UCSD-AML1 (cell line): ENCODE results near the gene PLCB3.
A peak's percentile ranks its signal among the peaks of the same experiment; 100 is the strongest.
"Not testable (repeated sequence)": the region's sequence is repeated elsewhere in the genome, so short reads cannot be mapped to it uniquely, and the experiment has no call there.

ENCODE experiments used
- DNase-seq: peaks from one replicate; lab custom pipeline; 2025; ENCODE audit not compliant: unreplicated experiment; lab: John Stamatoyannopoulos, UW

The PLCB3 gene

GRCh38 chr11:64303109-64304031 lies 52.0 kb downstream of the PLCB3 start:
- DNase-seq: no peak

DNA sequence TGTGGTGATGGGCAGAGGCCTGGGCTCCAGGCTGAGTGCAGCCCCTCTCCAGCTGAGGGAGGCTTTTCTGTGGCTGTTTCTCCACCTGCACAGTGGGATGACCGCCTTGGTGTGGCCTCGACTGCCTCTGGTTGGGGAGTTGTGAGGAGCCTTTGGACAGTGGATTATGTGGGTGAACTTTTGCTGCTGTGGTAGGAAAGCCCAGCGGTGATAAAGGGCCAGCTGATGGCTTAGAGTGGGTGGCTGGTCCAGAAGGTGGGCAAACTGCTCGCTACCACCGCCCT lies 52.6 kb downstream of the PLCB3 start:
- DNase-seq: no peak

GRCh38 chr11:64304316-64305072 lies 53.2 kb downstream of the PLCB3 start:
- peak; percentile 93 for DNase-seq

GRCh38 chr11:64305075-64305690 lies 53.9 kb downstream of the PLCB3 start, which contains the start of gene ESRRA:
TSS of gene ESRRA (plus strand) at chr11:64305524. CDS start at chr11:64307180, 1,656 bp downstream.
- DNase-seq: peak; percentile 100

GRCh38 chr11:64305691-64306562 lies 54.6 kb downstream of the PLCB3 start:
- DNase-seq: peak; percentile 83

DNA sequence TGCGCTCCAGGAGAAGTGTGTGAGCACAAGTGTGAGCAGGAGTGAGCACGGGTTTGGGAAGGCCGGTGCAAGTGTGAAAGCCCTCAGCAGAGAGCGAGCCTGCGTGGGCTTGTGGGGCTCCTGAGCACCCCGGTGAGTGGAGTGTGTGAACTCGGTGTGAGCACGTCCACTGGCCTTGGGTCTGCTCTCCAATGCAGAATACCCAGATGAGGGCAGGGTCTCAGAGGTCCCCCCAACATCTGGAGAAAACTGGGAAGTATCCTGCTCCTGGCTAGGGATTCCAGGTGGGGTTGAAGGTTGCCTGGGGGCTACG lies 55.2 kb downstream of the PLCB3 start:
- no peak for DNase-seq

DNA sequence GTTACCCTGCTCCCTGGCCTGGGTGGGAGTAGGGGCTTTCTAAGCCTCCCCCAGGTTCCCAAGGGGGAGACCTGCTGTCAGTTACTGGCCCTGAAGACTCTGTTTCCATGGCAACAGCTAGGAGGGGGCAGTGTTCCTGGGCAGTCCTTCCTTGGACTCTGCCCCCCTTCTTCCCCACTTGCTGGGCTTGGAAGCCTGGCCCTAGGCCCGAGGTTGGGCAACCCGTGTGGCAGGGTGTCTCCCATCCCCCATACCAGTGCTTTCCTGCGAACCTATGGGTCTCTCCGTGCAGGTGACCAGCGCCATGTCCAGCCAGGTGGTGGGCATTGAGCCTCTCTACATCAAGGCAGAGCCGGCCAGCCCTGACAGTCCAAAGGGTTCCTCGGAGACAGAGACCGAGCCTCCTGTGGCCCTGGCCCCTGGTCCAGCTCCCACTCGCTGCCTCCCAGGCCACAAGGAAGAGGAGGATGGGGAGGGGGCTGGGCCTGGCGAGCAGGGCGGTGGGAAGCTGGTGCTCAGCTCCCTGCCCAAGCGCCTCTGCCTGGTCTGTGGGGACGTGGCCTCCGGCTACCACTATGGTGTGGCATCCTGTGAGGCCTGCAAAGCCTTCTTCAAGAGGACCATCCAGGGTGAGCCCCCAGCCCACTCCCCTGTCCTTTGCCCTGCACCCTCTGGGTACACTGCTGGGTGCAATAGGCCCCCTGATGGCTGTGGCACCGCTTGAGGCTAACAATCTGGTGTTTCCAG lies 55.7 kb downstream of the PLCB3 start:
- DNase-seq: no peak

DNA sequence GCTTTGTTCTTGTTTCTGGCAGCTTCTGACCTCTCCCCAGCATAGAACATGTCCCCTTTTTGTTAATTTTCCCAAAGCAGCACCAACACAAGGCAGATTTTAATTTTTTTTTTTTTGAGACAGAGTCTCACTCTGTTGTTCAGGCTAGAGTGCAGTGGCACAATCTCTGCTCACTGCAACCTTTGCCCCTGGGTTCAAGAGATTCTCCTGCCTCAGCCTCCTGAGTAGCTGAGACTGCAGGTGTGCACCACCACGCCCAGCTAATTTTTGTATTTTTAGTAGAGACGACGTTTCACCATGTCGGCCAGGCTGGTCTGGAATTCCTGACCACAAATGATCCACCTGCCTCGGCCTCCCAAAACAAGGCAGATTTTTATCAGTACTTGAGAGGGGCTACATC lies 56.5 kb downstream of the PLCB3 start:
- DNase-seq: not testable (repeated sequence)

DNA sequence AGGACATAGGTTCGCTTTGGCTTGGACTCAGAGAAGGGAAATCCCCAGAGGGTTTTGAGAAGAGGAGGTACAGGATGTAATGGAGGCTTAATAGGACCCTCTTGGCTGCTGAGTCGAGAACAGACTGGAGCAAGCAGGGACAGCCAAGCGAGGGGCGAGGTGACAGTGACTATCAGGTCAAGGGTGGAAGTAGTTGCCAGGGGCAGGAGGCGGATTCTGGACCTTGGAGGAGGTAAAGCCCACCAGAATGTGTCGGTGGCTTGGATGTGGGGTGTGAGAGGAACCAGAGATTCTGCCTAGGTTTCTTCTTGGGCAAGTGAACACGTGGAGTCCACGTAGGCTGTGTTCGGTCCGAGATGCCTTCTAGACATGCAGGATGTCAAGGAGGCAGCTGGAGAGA lies 61.6 kb downstream of the PLCB3 start:
- DNase-seq: no peak

GRCh38 chr11:64313491-64314145 lies 62.3 kb downstream of the PLCB3 start:
- no peak for DNase-seq

DNA sequence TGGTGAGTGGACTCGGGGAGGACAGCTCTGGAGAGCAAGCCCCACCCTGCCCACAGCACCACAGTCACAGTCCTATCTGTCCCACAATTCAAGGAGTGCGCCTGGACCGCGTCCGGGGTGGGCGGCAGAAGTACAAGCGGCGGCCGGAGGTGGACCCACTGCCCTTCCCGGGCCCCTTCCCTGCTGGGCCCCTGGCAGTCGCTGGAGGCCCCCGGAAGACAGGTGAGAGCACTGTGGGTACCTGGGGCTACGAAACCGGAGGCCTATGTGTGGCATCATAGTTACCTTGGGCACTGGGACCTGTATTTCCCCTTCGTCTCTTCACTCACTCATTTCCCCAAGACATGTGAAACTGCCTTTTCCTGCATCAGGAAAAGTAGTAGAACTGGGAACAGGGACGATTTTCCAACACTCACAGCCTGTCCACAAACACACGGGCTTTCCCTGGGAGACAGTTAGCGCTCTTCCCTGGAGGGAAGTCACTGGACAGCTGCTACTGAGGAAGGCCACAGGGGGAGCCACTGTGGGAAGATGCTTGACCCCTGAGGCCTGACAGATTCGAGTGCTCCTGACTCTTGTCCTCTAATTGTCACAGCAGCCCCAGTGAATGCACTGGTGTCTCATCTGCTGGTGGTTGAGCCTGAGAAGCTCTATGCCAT lies 62.9 kb downstream of the PLCB3 start:
- DNase-seq: no peak

DNA sequence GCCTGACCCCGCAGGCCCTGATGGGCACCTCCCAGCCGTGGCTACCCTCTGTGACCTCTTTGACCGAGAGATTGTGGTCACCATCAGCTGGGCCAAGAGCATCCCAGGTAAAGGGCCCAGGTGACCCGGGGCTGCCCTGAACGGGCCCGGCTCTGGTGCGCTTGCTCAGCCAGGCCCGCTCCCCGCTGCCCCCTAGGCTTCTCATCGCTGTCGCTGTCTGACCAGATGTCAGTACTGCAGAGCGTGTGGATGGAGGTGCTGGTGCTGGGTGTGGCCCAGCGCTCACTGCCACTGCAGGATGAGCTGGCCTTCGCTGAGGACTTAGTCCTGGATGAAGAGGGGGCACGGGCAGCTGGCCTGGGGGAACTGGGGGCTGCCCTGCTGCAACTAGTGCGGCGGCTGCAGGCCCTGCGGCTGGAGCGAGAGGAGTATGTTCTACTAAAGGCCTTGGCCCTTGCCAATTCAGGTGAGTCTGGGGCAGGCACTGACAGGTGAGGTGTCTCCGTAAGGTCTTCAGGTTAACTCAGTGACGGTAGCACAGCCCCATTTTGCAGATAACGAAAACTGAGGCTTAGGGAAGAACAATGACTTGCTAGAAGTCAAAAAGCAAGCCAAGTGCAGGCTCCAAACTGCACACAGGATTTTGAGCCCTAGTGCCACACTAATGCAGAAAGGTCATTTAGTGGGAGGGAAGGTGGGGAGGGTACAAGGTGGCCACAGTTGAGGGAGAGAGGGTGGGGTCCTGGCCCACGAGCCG lies 63.7 kb downstream of the PLCB3 start:
- DNase-seq: no peak

DNA sequence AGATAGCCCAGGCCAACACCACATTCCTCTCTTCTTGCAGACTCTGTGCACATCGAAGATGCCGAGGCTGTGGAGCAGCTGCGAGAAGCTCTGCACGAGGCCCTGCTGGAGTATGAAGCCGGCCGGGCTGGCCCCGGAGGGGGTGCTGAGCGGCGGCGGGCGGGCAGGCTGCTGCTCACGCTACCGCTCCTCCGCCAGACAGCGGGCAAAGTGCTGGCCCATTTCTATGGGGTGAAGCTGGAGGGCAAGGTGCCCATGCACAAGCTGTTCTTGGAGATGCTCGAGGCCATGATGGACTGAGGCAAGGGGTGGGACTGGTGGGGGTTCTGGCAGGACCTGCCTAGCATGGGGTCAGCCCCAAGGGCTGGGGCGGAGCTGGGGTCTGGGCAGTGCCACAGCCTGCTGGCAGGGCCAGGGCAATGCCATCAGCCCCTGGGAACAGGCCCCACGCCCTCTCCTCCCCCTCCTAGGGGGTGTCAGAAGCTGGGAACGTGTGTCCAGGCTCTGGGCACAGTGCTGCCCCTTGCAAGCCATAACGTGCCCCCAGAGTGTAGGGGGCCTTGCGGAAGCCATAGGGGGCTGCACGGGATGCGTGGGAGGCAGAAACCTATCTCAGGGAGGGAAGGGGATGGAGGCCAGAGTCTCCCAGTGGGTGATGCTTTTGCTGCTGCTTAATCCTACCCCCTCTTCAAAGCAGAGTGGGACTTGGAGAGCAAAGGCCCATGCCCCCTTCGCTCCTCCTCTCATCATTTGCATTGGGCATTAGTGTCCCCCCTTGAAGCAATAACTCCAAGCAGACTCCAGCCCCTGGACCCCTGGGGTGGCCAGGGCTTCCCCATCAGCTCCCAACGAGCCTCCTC lies 64.6 kb downstream of the PLCB3 start:
- not testable (repeated sequence) for DNase-seq

DNA sequence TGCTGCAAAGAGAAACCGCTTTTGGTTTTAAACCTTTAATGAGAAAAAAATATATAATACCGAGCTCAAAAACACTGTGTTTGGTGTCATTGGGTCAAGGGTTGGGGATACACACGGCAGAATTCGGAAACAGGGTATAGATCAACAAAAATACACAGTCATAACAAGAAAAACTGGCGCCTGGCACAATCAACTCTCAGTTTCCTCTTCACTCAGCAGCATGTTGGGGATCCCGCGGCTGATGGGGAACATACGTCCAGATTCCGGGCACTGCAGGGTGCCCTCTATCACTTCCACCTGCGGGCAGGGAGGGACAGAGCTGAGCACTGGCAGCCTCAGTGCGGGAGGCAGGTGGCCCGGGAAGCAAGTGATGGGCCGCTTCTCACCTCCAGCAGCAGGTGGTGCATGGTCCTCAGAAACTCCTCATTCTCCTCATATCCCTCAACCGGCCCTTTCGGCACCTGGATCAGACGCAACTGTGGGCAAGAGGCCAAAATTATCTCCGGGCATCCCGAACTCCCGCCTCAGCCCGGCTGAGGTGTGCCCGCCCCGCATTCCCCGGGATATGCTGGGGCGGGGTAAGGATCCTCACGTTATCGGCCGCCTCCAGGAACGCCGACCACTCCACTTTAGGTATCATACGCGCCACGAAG lies 65.5 kb downstream of the PLCB3 start:
- DNase-seq: no peak

DNA sequence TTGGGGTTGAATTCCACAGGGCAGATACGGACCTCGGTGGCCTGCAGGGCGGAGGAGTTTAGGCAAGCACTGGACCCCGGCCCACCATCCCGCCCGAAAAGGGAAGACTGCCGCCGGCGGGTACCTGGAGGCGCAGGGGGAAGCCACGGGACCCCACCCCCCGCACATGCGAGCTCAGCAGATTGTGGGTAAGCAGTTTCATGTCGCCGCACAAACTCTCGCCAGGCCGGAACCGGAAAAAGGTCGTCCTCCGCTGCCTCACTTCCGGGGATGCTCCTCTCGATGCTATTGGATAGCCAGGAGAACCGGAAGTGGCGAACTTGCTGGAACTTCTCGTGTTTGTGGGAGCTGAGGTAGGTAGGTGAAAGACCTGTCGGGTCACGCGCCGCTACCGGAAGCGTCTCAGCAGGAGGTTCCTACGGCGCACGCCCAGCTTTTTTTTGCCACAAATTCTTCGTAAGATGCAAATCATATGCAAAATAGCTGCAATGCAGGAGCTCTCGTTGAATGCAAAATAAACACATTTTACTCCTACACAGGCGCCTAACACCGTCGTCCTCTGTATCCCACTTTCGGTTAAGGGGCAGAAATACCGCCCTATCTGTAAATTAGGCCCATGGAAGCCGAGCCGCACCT lies 66.1 kb downstream of the PLCB3 start, which contains the start of gene TRMT112:
Gene TRMT112 (minus strand): TSS at position 235 of the 636 bp plus-strand sequence. CDS start 33 bp downstream, at position 202.
- peak; percentile 93 for DNase-seq

- peak; percentile 98 for DNase-seq
These were observed 66.8 kb downstream of the PLCB3 start, which contains the start of gene PRDX5 for GRCh38 chr11:64317961-64318765. TSS of gene PRDX5 (plus strand) at chr11:64318121. CDS start at chr11:64318216, 95 bp downstream.
